GM12872 (cell line): ENCODE results near the gene HOXA5.

Source experiments
- TF ChIP-seq, protein P1 (sequence below): IDR thresholded peaks from 3 replicates; pipeline ENCODE4 v1.5.1; 2011; ENCODE audit warnings: low read depth, mild to moderate bottlenecking, low read length, moderate library complexity; ENCODE audit not compliant: insufficient read depth

Gene HOXA5

DNA sequence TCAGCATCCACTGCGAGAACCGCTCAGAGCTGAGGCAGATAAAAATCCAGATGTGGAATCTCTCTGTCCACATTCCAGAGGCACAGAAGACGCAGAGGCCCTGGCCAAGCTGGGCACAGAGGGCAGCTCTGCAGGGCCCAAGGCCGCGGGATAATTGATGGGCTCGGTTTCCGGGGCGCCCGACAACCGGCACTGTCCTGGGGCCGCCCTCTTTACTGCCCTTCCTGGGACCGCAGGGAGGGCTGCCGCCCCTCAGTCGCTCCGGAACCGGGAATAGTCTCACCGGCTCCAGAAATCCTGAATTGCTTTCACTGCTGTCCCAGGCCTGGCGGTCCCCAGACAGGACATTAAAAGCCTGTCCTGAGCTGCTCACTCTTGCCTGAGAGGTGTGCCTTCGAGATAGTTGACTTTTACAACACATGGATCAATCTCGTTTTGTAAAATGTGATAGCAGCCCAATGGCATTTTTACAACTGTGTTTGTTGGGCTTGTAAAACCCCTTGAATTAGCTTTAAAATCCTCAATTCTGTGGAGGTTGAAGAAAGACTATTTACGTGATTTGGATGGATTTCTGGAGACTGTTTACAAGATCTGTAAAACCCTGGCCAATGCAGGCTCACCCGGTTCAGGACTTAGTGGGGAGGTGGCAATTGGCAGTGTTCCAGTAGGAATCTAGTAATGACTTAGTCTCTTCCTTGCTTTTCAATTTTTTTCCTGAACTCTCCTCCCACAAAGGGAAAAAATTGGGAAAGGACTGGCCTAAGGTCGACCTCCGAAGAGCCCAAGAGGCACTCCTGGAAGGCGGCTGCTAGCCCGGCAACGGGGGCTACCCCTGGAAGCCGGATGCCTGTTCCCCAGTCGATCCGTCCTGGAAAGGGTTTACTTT, 5.5 kb upstream of the HOXA5 start:
- TF ChIP-seq, protein P1, sequence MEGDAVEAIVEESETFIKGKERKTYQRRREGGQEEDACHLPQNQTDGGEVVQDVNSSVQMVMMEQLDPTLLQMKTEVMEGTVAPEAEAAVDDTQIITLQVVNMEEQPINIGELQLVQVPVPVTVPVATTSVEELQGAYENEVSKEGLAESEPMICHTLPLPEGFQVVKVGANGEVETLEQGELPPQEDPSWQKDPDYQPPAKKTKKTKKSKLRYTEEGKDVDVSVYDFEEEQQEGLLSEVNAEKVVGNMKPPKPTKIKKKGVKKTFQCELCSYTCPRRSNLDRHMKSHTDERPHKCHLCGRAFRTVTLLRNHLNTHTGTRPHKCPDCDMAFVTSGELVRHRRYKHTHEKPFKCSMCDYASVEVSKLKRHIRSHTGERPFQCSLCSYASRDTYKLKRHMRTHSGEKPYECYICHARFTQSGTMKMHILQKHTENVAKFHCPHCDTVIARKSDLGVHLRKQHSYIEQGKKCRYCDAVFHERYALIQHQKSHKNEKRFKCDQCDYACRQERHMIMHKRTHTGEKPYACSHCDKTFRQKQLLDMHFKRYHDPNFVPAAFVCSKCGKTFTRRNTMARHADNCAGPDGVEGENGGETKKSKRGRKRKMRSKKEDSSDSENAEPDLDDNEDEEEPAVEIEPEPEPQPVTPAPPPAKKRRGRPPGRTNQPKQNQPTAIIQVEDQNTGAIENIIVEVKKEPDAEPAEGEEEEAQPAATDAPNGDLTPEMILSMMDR, result no peak

DNA sequence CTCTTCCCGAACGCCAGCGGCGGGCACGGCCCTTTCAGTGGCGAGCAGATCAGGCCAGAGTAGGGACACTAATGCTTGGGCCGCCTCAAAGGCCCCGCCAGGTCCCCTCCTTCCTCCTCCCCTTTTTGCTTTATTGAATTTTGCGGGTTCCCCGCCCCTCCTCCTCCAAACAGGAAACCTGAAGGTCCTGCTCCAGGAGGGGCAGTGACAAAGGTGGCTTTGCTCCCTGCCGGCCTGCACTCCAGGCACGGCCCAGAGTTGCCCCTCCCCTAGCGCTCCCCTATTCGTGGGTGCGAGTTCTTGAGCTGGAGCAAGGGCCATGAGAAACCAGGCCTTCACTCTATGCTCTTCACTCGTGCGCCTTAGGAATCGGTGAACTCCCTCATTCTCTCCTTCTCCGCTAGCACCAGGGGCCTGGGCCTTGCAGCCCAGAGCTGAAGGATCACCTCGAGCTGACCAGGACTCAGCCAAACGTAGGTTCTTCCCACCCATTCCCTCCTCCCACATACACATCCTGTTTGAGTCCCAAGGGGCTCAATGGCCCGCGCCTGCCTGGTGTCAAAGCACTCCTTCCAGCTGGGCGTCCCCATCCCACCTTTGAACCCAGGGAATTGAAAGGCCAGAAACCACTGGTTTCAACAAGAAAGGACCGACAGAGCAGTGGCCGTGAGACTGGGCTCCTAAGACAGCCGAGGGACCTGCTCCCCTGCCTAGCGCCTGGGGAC, 4.7 kb upstream of the HOXA5 start:
- TF ChIP-seq, protein P1, result no peak

- TF ChIP-seq, protein P1, result no peak
These were observed 3.9 kb upstream of the HOXA5 start, which contains the start of gene HOXA6 for GRCh38 chr7:27147199-27148030. TSS of gene HOXA6 (minus strand) at chr7:27147774. CDS start at chr7:27147749, 25 bp downstream.

GRCh38 chr7:27146491-27147198, 3.2 kb upstream of the HOXA5 start:
- TF ChIP-seq, protein P1, result no peak

DNA sequence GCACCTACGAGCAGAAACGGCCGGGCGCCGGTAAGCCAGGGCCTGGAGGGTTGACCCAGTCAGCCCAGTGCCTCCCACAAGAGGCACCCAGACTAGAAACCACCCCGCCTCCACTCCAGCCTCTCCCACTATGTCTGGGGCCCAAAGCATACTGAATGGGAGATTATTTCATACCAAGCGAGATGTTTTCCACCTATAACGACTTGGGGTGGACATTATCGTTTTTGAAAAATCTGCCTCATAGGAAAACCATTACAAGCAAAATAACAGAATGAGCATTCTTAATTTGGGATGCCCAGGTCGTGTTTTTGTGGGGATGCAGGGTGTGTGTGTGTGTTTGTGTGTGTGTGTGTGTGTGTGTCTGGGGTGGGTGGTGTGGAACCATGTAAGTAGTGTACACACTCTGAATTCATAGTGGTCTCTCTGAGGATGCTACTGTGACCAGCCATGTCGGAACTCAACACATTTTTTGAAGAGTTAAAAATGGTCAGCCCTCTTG, 2.5 kb upstream of the HOXA5 start:
- TF ChIP-seq, protein P1, result no peak

DNA sequence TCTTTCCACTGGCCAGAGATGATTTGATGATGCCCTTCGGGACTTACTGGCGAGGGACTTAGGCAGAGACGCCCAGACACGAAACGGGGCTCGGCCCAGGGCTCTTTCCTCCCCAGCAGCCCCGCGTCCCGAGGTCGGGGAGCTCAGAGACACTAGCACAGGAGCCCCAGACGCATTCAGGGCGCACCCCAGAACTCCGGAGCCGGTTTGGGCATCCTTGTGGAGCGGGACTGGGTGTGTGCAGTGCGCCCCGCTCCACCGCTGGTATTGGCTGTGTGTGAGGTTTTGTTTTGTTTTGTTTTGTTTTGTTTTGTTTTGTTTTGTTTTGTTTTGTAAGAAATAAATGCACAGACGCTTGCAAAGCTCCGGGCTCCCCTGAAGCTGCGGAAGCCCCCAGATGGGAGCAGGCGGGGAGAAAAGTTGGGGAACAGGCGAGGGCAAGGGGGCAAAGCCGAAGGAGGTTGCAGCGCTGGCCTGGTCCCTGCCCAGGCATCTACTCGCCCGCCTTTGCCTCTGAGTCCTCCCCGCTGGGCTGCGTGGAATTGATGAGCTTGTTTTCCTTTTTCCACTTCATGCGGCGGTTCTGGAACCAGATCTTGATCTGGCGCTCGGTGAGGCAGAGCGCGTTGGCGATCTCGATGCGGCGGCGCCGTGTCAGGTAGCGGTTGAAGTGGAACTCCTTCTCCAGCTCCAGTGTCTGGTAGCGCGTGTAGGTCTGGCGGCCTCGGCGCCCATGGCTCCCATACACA, 1.9 kb upstream of the HOXA5 start:
- TF ChIP-seq, protein P1, result no peak
